ENCODE data around the gene GALNT12.

GALNT12 gene

GRCh38 chr9:98864281-98865174, 57.1 kb downstream of the GALNT12 start:
- DNase-seq: no peak

GRCh38 chr9:98865284-98865875, 57.9 kb downstream of the GALNT12 start:
- no peak for DNase-seq

GRCh38 chr9:98866435-98867102, 59.1 kb downstream of the GALNT12 start:
- no peak for DNase-seq

GRCh38 chr9:98867103-98867428, 59.6 kb downstream of the GALNT12 start:
- DNase-seq: no peak

GRCh38 chr9:98867429-98868168, 60.1 kb downstream of the GALNT12 start:
- DNase-seq: no peak

- no peak for DNase-seq
Measured at GRCh38 chr9:98869078-98869745, 61.7 kb downstream of the GALNT12 start.

- no peak for DNase-seq
Measured at GRCh38 chr9:98869866-98870265, 62.4 kb downstream of the GALNT12 start.

GRCh38 chr9:98870782-98871557, 63.5 kb downstream of the GALNT12 start:
- no peak for DNase-seq

GRCh38 chr9:98871558-98872065, 64.1 kb downstream of the GALNT12 start:
- DNase-seq: no peak

GRCh38 chr9:98873526-98873925, 66.1 kb downstream of the GALNT12 start:
- DNase-seq: no peak

GRCh38 chr9:98873951-98874371, 66.5 kb downstream of the GALNT12 start:
- DNase-seq: no peak

GRCh38 chr9:98874721-98875255, 67.3 kb downstream of the GALNT12 start:
- DNase-seq: no peak

- DNase-seq: no peak
Measured at GRCh38 chr9:98875536-98875935, 68.1 kb downstream of the GALNT12 start.

GRCh38 chr9:98877311-98877710, 69.8 kb downstream of the GALNT12 start:
- DNase-seq: no peak

- DNase-seq: no peak
Measured at GRCh38 chr9:98879094-98879962, 71.9 kb downstream of the GALNT12 start.

- no peak for DNase-seq
Measured at GRCh38 chr9:98879963-98880310, 72.5 kb downstream of the GALNT12 start.

- DNase-seq: no peak
Measured at GRCh38 chr9:98880311-98881015, 73.0 kb downstream of the GALNT12 start.

GRCh38 chr9:98881356-98881755, 73.9 kb downstream of the GALNT12 start:
- DNase-seq: no peak

- DNase-seq: no peak
Measured at GRCh38 chr9:98881836-98882568, 74.5 kb downstream of the GALNT12 start.

Data from CD4-positive, alpha-beta T cell treated with Interleukin-15 for 1 hour (primary cell).